Upper lobe of left lung (tissue), 4 donors: ENCODE results near the gene PNPLA7.
"Not testable (repeated sequence)": the region's sequence is repeated elsewhere in the genome, so short reads cannot be mapped to it uniquely, and the experiment has no call there.

Experiments used
- EP300 ChIP-seq, 4 donors: sonication (generic); formaldehyde crosslinking; IDR thresholded peaks; one replicate each; pipeline ENCODE4 v1.5.1; 2017; ENCODE audit warnings: antibody characterized with exemption in 4 of 4, control low read depth in 2 of 4
- POLR2A ChIP-seq, 4 donors: fragments of 450-650 bp; IDR thresholded peaks; one replicate each; pipeline ENCODE4 v1.5.1; 2016 to 2017; ENCODE audit warnings: antibody characterized with exemption in 4 of 4, mild to moderate bottlenecking in 2 of 4
- POLR2AphosphoS5 ChIP-seq, 2 donors: sonication (generic); formaldehyde crosslinking; IDR thresholded peaks; one replicate each; pipeline ENCODE4 v1.5.1; 2017; ENCODE audit warnings: antibody characterized with exemption in 2 of 2
- TF ChIP-seq, protein P1 (sequence below), 6 experiments: fragments of 450-650 bp in 4 of 6; fragments of 200-600 bp in 2 of 6; sonication (generic) in 2 of 6; IDR thresholded peaks; one replicate each; pipeline ENCODE4 v1.5.1; 2016 to 2019; ENCODE audit warnings: antibody characterized with exemption in 6 of 6

DNA sequence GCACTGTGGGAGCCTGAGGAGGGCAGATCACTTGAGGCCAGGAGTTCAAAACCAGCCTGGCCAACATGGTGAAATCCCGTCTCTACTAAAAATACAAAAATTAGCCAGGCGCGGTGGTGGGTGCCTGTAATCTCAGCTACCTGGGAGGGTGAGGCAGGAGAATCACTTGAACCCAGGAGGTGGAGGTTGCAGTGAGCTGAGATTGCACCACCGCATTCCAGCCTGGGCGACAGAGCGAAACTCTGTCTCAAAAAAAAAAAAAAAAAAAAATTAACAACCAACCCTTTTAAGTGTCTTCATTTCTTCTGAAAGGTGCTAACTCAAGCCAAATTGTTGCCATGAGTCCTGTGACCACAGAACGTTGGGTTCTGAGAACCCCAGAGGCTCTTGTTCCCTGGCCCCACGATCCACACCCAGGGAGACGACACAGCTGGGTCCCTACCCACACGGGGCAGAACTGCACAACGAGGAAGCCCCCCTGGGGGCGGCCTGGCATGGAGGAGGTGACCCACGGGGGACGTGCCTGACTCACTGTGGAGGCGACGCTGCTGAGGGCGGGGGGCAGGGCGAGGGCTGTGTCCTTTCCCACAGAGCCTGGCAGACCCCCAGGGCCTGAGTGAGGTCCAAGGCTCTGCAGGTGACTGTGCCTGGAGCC is 139.8 kb downstream of the PNPLA7 start:
- not testable (repeated sequence) for TF ChIP-seq POLR2AphosphoS5, POLR2A, EP300 (IDR thresholded peaks at IDR 0.05)
- TF ChIP-seq, protein P1, sequence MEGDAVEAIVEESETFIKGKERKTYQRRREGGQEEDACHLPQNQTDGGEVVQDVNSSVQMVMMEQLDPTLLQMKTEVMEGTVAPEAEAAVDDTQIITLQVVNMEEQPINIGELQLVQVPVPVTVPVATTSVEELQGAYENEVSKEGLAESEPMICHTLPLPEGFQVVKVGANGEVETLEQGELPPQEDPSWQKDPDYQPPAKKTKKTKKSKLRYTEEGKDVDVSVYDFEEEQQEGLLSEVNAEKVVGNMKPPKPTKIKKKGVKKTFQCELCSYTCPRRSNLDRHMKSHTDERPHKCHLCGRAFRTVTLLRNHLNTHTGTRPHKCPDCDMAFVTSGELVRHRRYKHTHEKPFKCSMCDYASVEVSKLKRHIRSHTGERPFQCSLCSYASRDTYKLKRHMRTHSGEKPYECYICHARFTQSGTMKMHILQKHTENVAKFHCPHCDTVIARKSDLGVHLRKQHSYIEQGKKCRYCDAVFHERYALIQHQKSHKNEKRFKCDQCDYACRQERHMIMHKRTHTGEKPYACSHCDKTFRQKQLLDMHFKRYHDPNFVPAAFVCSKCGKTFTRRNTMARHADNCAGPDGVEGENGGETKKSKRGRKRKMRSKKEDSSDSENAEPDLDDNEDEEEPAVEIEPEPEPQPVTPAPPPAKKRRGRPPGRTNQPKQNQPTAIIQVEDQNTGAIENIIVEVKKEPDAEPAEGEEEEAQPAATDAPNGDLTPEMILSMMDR (IDR thresholded peaks at IDR 0.05) = not testable (repeated sequence)
